ENCODE measurements around the gene C2orf68.

Gene C2orf68

GRCh38 chr2:85583667-85584353, 28.1 kb downstream of the C2orf68 start:
- peak overlapping the region; percentile 32 for H3K9ac ChIP-seq (ENCODE audit: low read length)
- no peaks in the 10 kb centered on the region for H3K36me3 ChIP-seq (ENCODE audit: control insufficient read depth, insufficient read depth, low read length)
- H3K4me1 ChIP-seq (ENCODE audit: control insufficient read depth, insufficient read depth, low read length), result peaks cover 50% of the 10 kb centered on the region
- H3K4me3 ChIP-seq (ENCODE audit: low read length), result no peak overlapping the region
- no peaks in the 10 kb centered on the region for H3K27me3 ChIP-seq (ENCODE audit: control insufficient read depth, insufficient read depth, low read length)
- no peaks in the 10 kb centered on the region for H3K9me3 ChIP-seq (ENCODE audit: control insufficient read depth, low read length)

GRCh38 chr2:85582492-85582891, 29.4 kb downstream of the C2orf68 start:
- H3K36me3 ChIP-seq (ENCODE audit: control insufficient read depth, insufficient read depth, low read length), result no peaks in the 10 kb centered on the region
- H3K4me3 ChIP-seq (ENCODE audit: low read length), result no peak overlapping the region
- H3K9me3 ChIP-seq (ENCODE audit: control insufficient read depth, low read length), result no peaks in the 10 kb centered on the region
- peaks cover 54% of the 10 kb centered on the region for H3K4me1 ChIP-seq (ENCODE audit: control insufficient read depth, insufficient read depth, low read length)
- no peak overlapping the region for H3K9ac ChIP-seq (ENCODE audit: low read length)
- no peaks in the 10 kb centered on the region for H3K27me3 ChIP-seq (ENCODE audit: control insufficient read depth, insufficient read depth, low read length)

- H3K9ac ChIP-seq (ENCODE audit: low read length), result no peak overlapping the region
- H3K9me3 ChIP-seq (ENCODE audit: control insufficient read depth, low read length), result no peaks in the 10 kb centered on the region
- no peak overlapping the region for H3K4me3 ChIP-seq (ENCODE audit: low read length)
- H3K4me1 ChIP-seq (ENCODE audit: control insufficient read depth, insufficient read depth, low read length), result peaks cover 48% of the 10 kb centered on the region
- H3K27me3 ChIP-seq (ENCODE audit: control insufficient read depth, insufficient read depth, low read length), result no peaks in the 10 kb centered on the region
- H3K36me3 ChIP-seq (ENCODE audit: control insufficient read depth, insufficient read depth, low read length), result no peaks in the 10 kb centered on the region
These were observed 31.7 kb downstream of the C2orf68 start for GRCh38 chr2:85580206-85580605.

- Histone ChIP-seq H3K4me3 (ENCODE audit: low read length) (peak overlapping the region; percentile 85), H3K9ac (ENCODE audit: low read length) (peak overlapping the region; percentile 99)
These were observed 32.5 kb downstream of the C2orf68 start for GRCh38 chr2:85579266-85579935.

GRCh38 chr2:85578243-85579180, 33.4 kb downstream of the C2orf68 start:
- Histone ChIP-seq H3K4me1 (ENCODE audit: control insufficient read depth, insufficient read depth, low read length) (peaks cover 33% of the 10 kb centered on the region), H3K36me3 (ENCODE audit: control insufficient read depth, insufficient read depth, low read length) (no peaks in the 10 kb centered on the region), H3K9ac (ENCODE audit: low read length) (peak overlapping the region; percentile 99), H3K4me3 (ENCODE audit: low read length) (peak overlapping the region; percentile 85), H3K9me3 (ENCODE audit: control insufficient read depth, low read length) (no peaks in the 10 kb centered on the region), H3K27me3 (ENCODE audit: control insufficient read depth, insufficient read depth, low read length) (no peaks in the 10 kb centered on the region)

More at GRCh38 chr2:85579266-85579935, 32.5 kb downstream of the C2orf68 start:
- H3K4me1 ChIP-seq (ENCODE audit: control insufficient read depth, insufficient read depth, low read length), result peaks cover 40% of the 10 kb centered on the region
- no peaks in the 10 kb centered on the region for H3K27me3 ChIP-seq (ENCODE audit: control insufficient read depth, insufficient read depth, low read length)
- H3K9me3 ChIP-seq (ENCODE audit: control insufficient read depth, low read length), result no peaks in the 10 kb centered on the region
- no peaks in the 10 kb centered on the region for H3K36me3 ChIP-seq (ENCODE audit: control insufficient read depth, insufficient read depth, low read length)

GRCh38 chr2:85577386-85578242, 34.3 kb downstream of the C2orf68 start, which contains the start of gene VAMP8:
VAMP8 (plus strand) TSS chr2:85577586; CDS start chr2:85577647, 61 bp downstream.
- peak within 1 kb of the TSS; percentile 85 for H3K4me3 ChIP-seq (ENCODE audit: low read length)
- no peaks in the 10 kb centered on the region for H3K36me3 ChIP-seq (ENCODE audit: control insufficient read depth, insufficient read depth, low read length)
- H3K9me3 ChIP-seq (ENCODE audit: control insufficient read depth, low read length), result no peaks in the 10 kb centered on the region
- H3K4me1 ChIP-seq (ENCODE audit: control insufficient read depth, insufficient read depth, low read length), result peaks cover 33% of the 10 kb centered on the region
- no peaks in the 10 kb centered on the region for H3K27me3 ChIP-seq (ENCODE audit: control insufficient read depth, insufficient read depth, low read length)
- peak within 1 kb of the TSS; percentile 99 for H3K9ac ChIP-seq (ENCODE audit: low read length)

- Histone ChIP-seq H3K36me3 (ENCODE audit: control insufficient read depth, insufficient read depth, low read length) (no peaks in the 10 kb centered on the region), H3K9ac (ENCODE audit: low read length) (peak overlapping the region; percentile 99), H3K4me1 (ENCODE audit: control insufficient read depth, insufficient read depth, low read length) (peaks cover 33% of the 10 kb centered on the region), H3K4me3 (ENCODE audit: low read length) (peak overlapping the region; percentile 85), H3K27me3 (ENCODE audit: control insufficient read depth, insufficient read depth, low read length) (no peaks in the 10 kb centered on the region), H3K9me3 (ENCODE audit: control insufficient read depth, low read length) (no peaks in the 10 kb centered on the region)
These were observed 34.8 kb downstream of the C2orf68 start for GRCh38 chr2:85577063-85577385.

GRCh38 chr2:85575739-85576138, 36.1 kb downstream of the C2orf68 start:
- H3K9ac ChIP-seq (ENCODE audit: low read length), result no peak overlapping the region
- no peak overlapping the region for H3K4me3 ChIP-seq (ENCODE audit: low read length)
- H3K4me1 ChIP-seq (ENCODE audit: control insufficient read depth, insufficient read depth, low read length), result peaks cover 33% of the 10 kb centered on the region
- H3K27me3 ChIP-seq (ENCODE audit: control insufficient read depth, insufficient read depth, low read length), result no peaks in the 10 kb centered on the region
- H3K9me3 ChIP-seq (ENCODE audit: control insufficient read depth, low read length), result no peaks in the 10 kb centered on the region
- no peaks in the 10 kb centered on the region for H3K36me3 ChIP-seq (ENCODE audit: control insufficient read depth, insufficient read depth, low read length)

GRCh38 chr2:85566265-85566664, 45.6 kb downstream of the C2orf68 start:
- H3K9ac ChIP-seq (ENCODE audit: low read length), result no peak overlapping the region
- H3K36me3 ChIP-seq (ENCODE audit: control insufficient read depth, insufficient read depth, low read length), result no peaks in the 10 kb centered on the region
- H3K4me1 ChIP-seq (ENCODE audit: control insufficient read depth, insufficient read depth, low read length), result no peaks in the 10 kb centered on the region
- no peaks in the 10 kb centered on the region for H3K27me3 ChIP-seq (ENCODE audit: control insufficient read depth, insufficient read depth, low read length)
- H3K9me3 ChIP-seq (ENCODE audit: control insufficient read depth, low read length), result no peaks in the 10 kb centered on the region
- no peak overlapping the region for H3K4me3 ChIP-seq (ENCODE audit: low read length)

GRCh38 chr2:85564144-85564563, 47.7 kb downstream of the C2orf68 start:
- Histone ChIP-seq H3K4me3 (ENCODE audit: low read length) (no peak overlapping the region), H3K9ac (ENCODE audit: low read length) (no peak overlapping the region), H3K4me1 (ENCODE audit: control insufficient read depth, insufficient read depth, low read length) (peaks cover 8% of the 10 kb centered on the region), H3K36me3 (ENCODE audit: control insufficient read depth, insufficient read depth, low read length) (no peaks in the 10 kb centered on the region), H3K27me3 (ENCODE audit: control insufficient read depth, insufficient read depth, low read length) (no peaks in the 10 kb centered on the region), H3K9me3 (ENCODE audit: control insufficient read depth, low read length) (no peaks in the 10 kb centered on the region)
